ENCODE results near the gene LRRC23. TPM values are rescaled to one million over a fixed set of nuclear protein-coding genes. Genes with fewer than 3 reads are reported as not detected.

LRRC23 gene
- total RNA-seq, 1 donor, result 16.2 TPM

Small RNA genes lying within 50 kb of the gene (small RNA-seq; reads per million reads assigned to genes)
- gene MIR141 (12.5 reads per million, percentile 93 among the genes with 10 or more reads in this experiment), gene MIR200C (36.0 reads per million, percentile 96 among the genes with 10 or more reads in this experiment), gene RNU7-1 (not detected)

Other genes with a start within 250 kb of the LRRC23 start
- gene ING4, start 241.7 kb upstream of the LRRC23 start, total RNA-seq, result 57.6 TPM
- gene ZNF384, start 215.4 kb upstream of the LRRC23 start, total RNA-seq, result 48.7 TPM
- gene PIANP, start 204.0 kb upstream of the LRRC23 start, total RNA-seq, result under 0.01 TPM
- gene COPS7A, start 180.8 kb upstream of the LRRC23 start, total RNA-seq, result 55.7 TPM
- 213 TPM for gene MLF2, start 151.7 kb upstream of the LRRC23 start, total RNA-seq
- 27.7 TPM for gene PTMS, start 138.5 kb upstream of the LRRC23 start, total RNA-seq
- 12.1 TPM for gene LAG3, start 132.3 kb upstream of the LRRC23 start, total RNA-seq
- gene CD4, start 115.3 kb upstream of the LRRC23 start, total RNA-seq, result 3.8 TPM
- gene GPR162, start 83.0 kb upstream of the LRRC23 start, total RNA-seq, result 29.6 TPM
- gene P3H3, start 76.4 kb upstream of the LRRC23 start, total RNA-seq, result 13.2 TPM
- gene GNB3, start 63.9 kb upstream of the LRRC23 start, total RNA-seq, result 1.9 TPM
- gene CDCA3, start 53.5 kb upstream of the LRRC23 start, total RNA-seq, result 3.5 TPM
- 78.1 TPM for gene USP5, start 52.7 kb upstream of the LRRC23 start, total RNA-seq
- 440 TPM for gene TPI1, start 37.3 kb upstream of the LRRC23 start, total RNA-seq
- gene SPSB2, start 31.5 kb upstream of the LRRC23 start, total RNA-seq, result 10.8 TPM
- 14.0 TPM for gene ENO2, start 9.8 kb downstream of the LRRC23 start, total RNA-seq
- gene ATN1, start 23.1 kb downstream of the LRRC23 start, total RNA-seq, result 25.0 TPM
- gene RNU7-1, start 39.0 kb downstream of the LRRC23 start, total RNA-seq, result not detected
- 336 TPM for gene C12orf57, start 39.2 kb downstream of the LRRC23 start, total RNA-seq
- 403 TPM for gene PTPN6, start 46.5 kb downstream of the LRRC23 start, total RNA-seq
- gene PHB2, start 65.8 kb downstream of the LRRC23 start, total RNA-seq, result 344 TPM
- 22.4 TPM for gene EMG1, start 66.1 kb downstream of the LRRC23 start, total RNA-seq
- gene LPCAT3, start 113.7 kb downstream of the LRRC23 start, total RNA-seq, result 33.1 TPM
- 0.81 TPM for gene C1S, start 155.9 kb downstream of the LRRC23 start, total RNA-seq
- 11.0 TPM for gene C1R, start 187.6 kb downstream of the LRRC23 start, total RNA-seq
- gene C1RL, start 204.4 kb downstream of the LRRC23 start, total RNA-seq, result 71.9 TPM
- under 0.01 TPM for gene RBP5, start 224.1 kb downstream of the LRRC23 start, total RNA-seq
- 53.9 TPM for gene CLSTN3, start 225.5 kb downstream of the LRRC23 start, total RNA-seq

Measured in hematopoietic multipotent progenitor cell (in vitro differentiated cells).